Vagina (tissue), 2 donors: Measurements from ENCODE around the gene GABRB3. TPM values are rescaled to one million over a fixed set of nuclear protein-coding genes. Genes with fewer than 3 reads are reported as not detected.

ENCODE experiments used
- DNase-seq, 2 donors: peaks; one replicate each; pipeline ENCODE4 v3.0.0-alpha.2; 2017; ENCODE audit errors: extremely low spot score in 2 of 2
- H3K27ac ChIP-seq: fragments of 200-600 bp; sonication (generic); one replicate; pipeline ENCODE4 v1.5.1; 2019
- H3K27me3 ChIP-seq: fragments of 200-600 bp; sonication (generic); one replicate; pipeline ENCODE4 v1.5.1; 2019
- H3K36me3 ChIP-seq, 2 donors: fragments of 200-600 bp; sonication (generic); one replicate each; pipeline ENCODE4 v1.5.1; 2017 to 2019
- H3K4me1 ChIP-seq: fragments of 200-600 bp; sonication (generic); one replicate; pipeline ENCODE4 v1.5.1; 2019
- H3K4me3 ChIP-seq, 2 donors: fragments of 200-600 bp; sonication (generic); 1 replicate in 1 of 2; 2 replicates in 1 of 2; pipeline ENCODE4 v1.5.1; 2016 to 2019
- H3K9me3 ChIP-seq: fragments of 200-600 bp; sonication (generic); one replicate; pipeline ENCODE4 v1.5.1; 2019
- CTCF ChIP-seq, 3 experiments: fragments of 450-650 bp in 2 of 3; fragments of 200-600 bp in 1 of 3; sonication (generic) in 1 of 3; IDR thresholded peaks; one replicate each; pipeline ENCODE4 v1.5.1; 2017 to 2019; ENCODE audit warnings: antibody characterized with exemption in 3 of 3, mild to moderate bottlenecking in 2 of 3, moderate library complexity in 2 of 3
- POLR2A ChIP-seq, 2 donors: fragments of 450-650 bp; IDR thresholded peaks; one replicate each; pipeline ENCODE4 v1.6.1; 2017; ENCODE audit warnings: antibody characterized with exemption in 2 of 2, mild to moderate bottlenecking in 2 of 2, moderate library complexity in 2 of 2
- POLR2AphosphoS5 ChIP-seq, 2 donors: sonication (generic); formaldehyde crosslinking; IDR thresholded peaks; one replicate each; pipeline ENCODE4 v1.9.0; 2017; ENCODE audit warnings: antibody characterized with exemption in 2 of 2, mild to moderate bottlenecking in 2 of 2, low read depth in 1 of 2; ENCODE audit not compliant: insufficient read depth in 1 of 2
- intact Hi-C: fragments of 100-400 bp; cut with DNase I; formaldehyde crosslinking; loops from one replicate; pipeline ENCODE4 v1.15.1; 2023
- total RNA-seq: library from RNA; depleted of rRNA; stranded (reverse); fragments of >200 nt; gene quantifications from one replicate; pipeline ENCODE4 v1.2.3, GENCODE V29; 2016

Gene GABRB3
- total RNA-seq, 1 donor from 2014 or later, result not detected

DNA sequence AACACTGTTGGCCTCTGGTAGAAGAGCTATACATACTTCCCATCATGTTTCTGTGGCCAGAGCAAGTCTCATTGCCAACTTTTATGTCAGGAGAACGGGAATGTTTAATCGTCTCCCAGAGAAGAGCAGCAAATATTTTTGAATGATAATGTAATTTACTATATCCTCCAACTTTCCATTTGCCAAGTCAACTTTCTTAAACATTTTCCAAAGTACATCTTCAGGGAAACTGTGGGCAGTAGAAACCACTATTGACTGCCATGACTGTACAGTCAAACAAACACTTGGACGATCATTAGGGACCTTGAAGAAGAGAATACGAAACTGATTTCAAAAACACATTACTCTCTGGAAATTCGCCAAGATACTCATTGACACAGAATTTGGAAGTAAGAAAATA lies 201.5 kb downstream of the GABRB3 start:
- no peaks in the 10 kb centered on the region for H3K9me3 ChIP-seq
- H3K4me3 ChIP-seq, result no peak overlapping the region
- no peaks in the 10 kb centered on the region for H3K36me3 ChIP-seq
- no peak overlapping the region for H3K27ac ChIP-seq
- H3K4me1 ChIP-seq, result no peaks in the 10 kb centered on the region
- no peak for DNase-seq
- no peaks in the 10 kb centered on the region for H3K27me3 ChIP-seq
- TF ChIP-seq POLR2A (IDR thresholded peaks at IDR 0.05), result no peak
- no peak for TF ChIP-seq CTCF (IDR thresholded peaks at IDR 0.05)
- no peak for TF ChIP-seq POLR2AphosphoS5 (IDR thresholded peaks at IDR 0.05; ENCODE audit: insufficient read depth in 1 of 2, low read depth in 1 of 2)
- intact Hi-C loops, result no loop called here

- TF ChIP-seq POLR2A (IDR thresholded peaks at IDR 0.05) (no peak), POLR2AphosphoS5 (IDR thresholded peaks at IDR 0.05; ENCODE audit: insufficient read depth in 1 of 2, low read depth in 1 of 2) (no peak), CTCF (IDR thresholded peaks at IDR 0.05) (no peak)
- no peak overlapping the region for H3K4me3 ChIP-seq
- no peaks in the 10 kb centered on the region for H3K4me1 ChIP-seq
- H3K27me3 ChIP-seq, result no peaks in the 10 kb centered on the region
- no peaks in the 10 kb centered on the region for H3K9me3 ChIP-seq
- DNase-seq, result no peak
- H3K36me3 ChIP-seq, result no peaks in the 10 kb centered on the region
- no peak overlapping the region for H3K27ac ChIP-seq
- intact Hi-C loops, result no loop called here
Observed at GRCh38 chr15:26565542-26565941, 207.3 kb downstream of the GABRB3 start.

DNA sequence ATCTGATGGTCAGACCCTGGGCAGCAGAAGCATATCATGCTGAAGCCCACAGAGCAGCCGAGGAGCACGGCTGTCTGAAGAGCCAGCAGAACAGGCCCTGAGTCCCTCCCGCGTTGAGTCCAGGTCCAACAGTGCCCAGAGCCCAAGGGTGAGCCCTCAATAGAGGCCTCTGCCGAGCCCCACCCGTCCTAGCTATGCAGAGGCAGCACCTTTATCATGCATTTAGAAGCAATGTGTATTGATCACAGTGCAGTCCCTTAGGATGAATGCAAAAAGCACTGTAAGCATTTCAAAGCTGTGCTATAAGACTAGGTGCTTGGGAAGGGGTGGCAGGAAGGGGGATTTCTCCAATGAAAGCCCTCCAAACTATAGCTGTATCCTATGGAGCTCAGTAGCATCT lies 208.5 kb downstream of the GABRB3 start:
- TF ChIP-seq POLR2AphosphoS5 (IDR thresholded peaks at IDR 0.05; ENCODE audit: insufficient read depth in 1 of 2, low read depth in 1 of 2), result no peak
- no peak for TF ChIP-seq POLR2A (IDR thresholded peaks at IDR 0.05)
- no peak for TF ChIP-seq CTCF (IDR thresholded peaks at IDR 0.05)
- H3K27ac ChIP-seq, result no peak overlapping the region
- intact Hi-C loops, result no loop called here
- H3K4me1 ChIP-seq, result no peaks in the 10 kb centered on the region
- no peaks in the 10 kb centered on the region for H3K9me3 ChIP-seq
- H3K27me3 ChIP-seq, result no peaks in the 10 kb centered on the region
- DNase-seq, result no peak
- H3K36me3 ChIP-seq, result no peaks in the 10 kb centered on the region
- no peak overlapping the region for H3K4me3 ChIP-seq

DNA sequence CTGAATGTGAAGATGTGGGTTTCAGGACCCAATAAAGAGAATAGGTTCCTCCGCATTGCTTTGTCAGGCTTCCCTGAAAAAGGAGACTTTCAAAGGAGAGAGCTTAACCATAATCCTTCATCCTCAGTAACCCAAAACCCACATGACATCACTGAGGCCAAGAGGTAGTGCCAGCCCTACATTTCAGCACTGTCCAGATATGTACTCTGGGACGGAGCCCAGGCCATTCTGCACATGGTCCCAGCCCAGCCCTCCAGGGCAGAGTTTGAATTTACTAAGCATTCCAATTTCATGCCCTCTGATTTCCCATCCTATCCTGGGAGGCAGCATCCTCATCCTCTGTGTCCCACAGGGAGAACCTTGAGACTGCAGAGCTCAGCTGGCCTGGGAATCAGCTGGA lies 210.5 kb downstream of the GABRB3 start:
- no peaks in the 10 kb centered on the region for H3K27me3 ChIP-seq
- no peak for DNase-seq
- no peak for TF ChIP-seq POLR2AphosphoS5 (IDR thresholded peaks at IDR 0.05; ENCODE audit: insufficient read depth in 1 of 2, low read depth in 1 of 2)
- TF ChIP-seq POLR2A (IDR thresholded peaks at IDR 0.05), result no peak
- TF ChIP-seq CTCF (IDR thresholded peaks at IDR 0.05), result no peak
- intact Hi-C loops, result no loop called here
- H3K4me1 ChIP-seq, result no peaks in the 10 kb centered on the region
- H3K36me3 ChIP-seq, result no peaks in the 10 kb centered on the region
- no peaks in the 10 kb centered on the region for H3K9me3 ChIP-seq
- H3K4me3 ChIP-seq, result no peak overlapping the region
- H3K27ac ChIP-seq, result no peak overlapping the region

DNA sequence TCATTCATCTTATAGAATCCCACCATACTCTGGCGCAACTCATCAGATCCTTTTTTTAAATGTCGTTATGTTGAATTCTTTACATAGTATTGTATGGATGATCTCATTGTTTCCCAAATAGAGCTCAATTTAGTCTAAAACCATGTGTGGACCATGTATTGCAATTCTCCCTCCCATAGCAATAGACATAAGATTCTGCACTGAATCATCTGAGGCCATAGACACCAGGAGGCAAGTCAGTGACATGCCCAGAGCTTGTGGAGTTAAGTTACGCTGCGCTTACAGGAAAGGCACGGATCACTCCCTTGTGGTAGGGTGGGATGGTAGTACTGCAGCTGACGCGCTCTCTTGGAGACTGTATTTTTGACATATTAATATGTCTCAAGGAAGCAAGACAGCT lies 211.0 kb downstream of the GABRB3 start:
- Histone ChIP-seq H3K4me3 (no peak overlapping the region), H3K36me3 (no peaks in the 10 kb centered on the region), H3K9me3 (no peaks in the 10 kb centered on the region), H3K4me1 (no peaks in the 10 kb centered on the region), H3K27ac (no peak overlapping the region), H3K27me3 (no peaks in the 10 kb centered on the region)
- DNase-seq, result no peak
- intact Hi-C loops, result no loop called here
- no peak for TF ChIP-seq POLR2AphosphoS5 (IDR thresholded peaks at IDR 0.05; ENCODE audit: insufficient read depth in 1 of 2, low read depth in 1 of 2)

DNA sequence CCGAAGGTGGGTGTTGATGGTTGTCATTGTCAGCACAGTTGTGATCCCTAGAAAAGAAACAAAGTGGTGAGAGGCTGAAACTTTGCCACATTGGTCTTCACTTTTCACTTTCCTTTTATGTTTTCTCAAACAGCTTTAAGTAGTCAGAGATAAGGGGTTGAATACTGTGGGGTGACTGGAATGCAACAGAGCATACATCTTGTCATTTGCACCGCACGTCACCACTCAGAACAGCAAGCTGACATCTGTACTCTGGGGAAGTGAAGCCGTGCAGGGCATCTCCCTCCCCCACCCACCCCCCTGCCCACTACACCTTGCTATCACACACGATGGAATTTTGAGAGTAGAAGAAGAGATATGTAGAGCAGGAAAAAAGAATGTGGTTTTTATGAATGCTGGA lies 211.7 kb downstream of the GABRB3 start:
- H3K27ac ChIP-seq, result no peak overlapping the region
- TF ChIP-seq POLR2A (IDR thresholded peaks at IDR 0.05), result no peak
- no peak for TF ChIP-seq CTCF (IDR thresholded peaks at IDR 0.05)
- TF ChIP-seq POLR2AphosphoS5 (IDR thresholded peaks at IDR 0.05; ENCODE audit: insufficient read depth in 1 of 2, low read depth in 1 of 2), result no peak

More for the DNA sequence above, 211.7 kb downstream of the GABRB3 start:
- intact Hi-C loops, result no loop called here
- no peak for DNase-seq
- Histone ChIP-seq H3K4me1 (no peaks in the 10 kb centered on the region), H3K9me3 (no peaks in the 10 kb centered on the region), H3K36me3 (no peaks in the 10 kb centered on the region), H3K27me3 (no peaks in the 10 kb centered on the region), H3K4me3 (no peak overlapping the region)
